GM23338 (cell line): Measurements from ENCODE around the gene PIGS. TPM values are rescaled to one million over a fixed set of nuclear protein-coding genes. Genes with fewer than 3 reads are reported as not detected.

Source experiments
- ATAC-seq: fragments of 200-7000 bp; cut with Tn5 transposase; 3 replicates; pipeline ENCODE4 v1.9.1; 2020
- DNase-seq: peaks from one replicate; pipeline ENCODE4 v3.0.0-alpha.2; 2015; ENCODE audit warnings: low spot score
- H2AFZ ChIP-seq: fragments of 200-600 bp; sonication (generic); 2 replicates; pipeline ENCODE4 v1.8.0; 2016; ENCODE audit warnings: antibody characterized with exemption, mild to moderate bottlenecking, moderate library complexity
- H3F3A ChIP-seq: fragments of 200-600 bp; sonication (generic); replicated peaks from 2 replicates; pipeline ENCODE4 v1.8.0; 2017; ENCODE audit warnings: antibody characterized with exemption, mixed run types, low read depth
- H3K27ac ChIP-seq: fragments of 200-600 bp; sonication (generic); 2 replicates; pipeline ENCODE4 v1.6.1; 2016; ENCODE audit warnings: low read depth
- H3K27me3 ChIP-seq: fragments of 200-600 bp; sonication (generic); 2 replicates; pipeline ENCODE4 v1.8.0; 2016; ENCODE audit warnings: mild to moderate bottlenecking, mixed run types, moderate library complexity; ENCODE audit not compliant: insufficient read depth
- H3K36me3 ChIP-seq: fragments of 200-600 bp; sonication (generic); 2 replicates; pipeline ENCODE4 v1.8.0; 2016; ENCODE audit warnings: mild to moderate bottlenecking; ENCODE audit not compliant: insufficient read depth
- H3K4me1 ChIP-seq: fragments of 200-600 bp; sonication (generic); 2 replicates; pipeline ENCODE4 v1.8.0; 2016; ENCODE audit warnings: mild to moderate bottlenecking, moderate library complexity; ENCODE audit not compliant: insufficient read depth
- H3K4me2 ChIP-seq: fragments of 200-600 bp; sonication (generic); 2 replicates; pipeline ENCODE4 v1.7.1; 2017; ENCODE audit warnings: mixed run types
- H3K4me3 ChIP-seq: fragments of 200-600 bp; sonication (generic); 2 replicates; pipeline ENCODE4 v1.6.1; 2016; ENCODE audit warnings: mixed run types
- H3K79me2 ChIP-seq: fragments of 200-600 bp; sonication (generic); replicated peaks from 2 replicates; pipeline ENCODE4 v1.8.0; 2017; ENCODE audit warnings: mild to moderate bottlenecking; ENCODE audit not compliant: insufficient read depth
- H3K9me2 ChIP-seq: fragments of 200-600 bp; sonication (generic); 2 replicates; pipeline ENCODE4 v1.8.0; 2017; ENCODE audit not compliant: insufficient read depth
- H4K20me1 ChIP-seq: fragments of 200-600 bp; sonication (generic); replicated peaks from 2 replicates; pipeline ENCODE4 v1.8.0; 2017; ENCODE audit warnings: mild to moderate bottlenecking; ENCODE audit not compliant: insufficient read depth
- H3K27ac Mint-ChIP-seq: 2 replicates; pipeline ENCODE4 v1.8.0; 2020; ENCODE audit warnings: inconsistent platforms, mild to moderate bottlenecking, moderate library complexity, mixed read lengths
- H3K27me3 Mint-ChIP-seq: 3 replicates; pipeline ENCODE4 v1.8.0; 2022; ENCODE audit warnings: low read depth, mild to moderate bottlenecking, moderate library complexity, mixed read lengths, inconsistent platforms; ENCODE audit not compliant: insufficient read depth, poor library complexity
- H3K36me3 Mint-ChIP-seq: 3 replicates; pipeline ENCODE4 v1.8.0; 2021; ENCODE audit warnings: low read depth, mild to moderate bottlenecking, inconsistent platforms, moderate library complexity, mixed read lengths
- H3K4me1 Mint-ChIP-seq: 3 replicates; pipeline ENCODE4 v1.8.0; 2020; ENCODE audit warnings: mild to moderate bottlenecking, inconsistent platforms, mixed read lengths
- H3K4me3 Mint-ChIP-seq: 3 replicates; pipeline ENCODE4 v1.8.0; 2021; ENCODE audit warnings: moderate library complexity, mild to moderate bottlenecking, inconsistent platforms, mixed read lengths
- H3K9me3 Mint-ChIP-seq: 3 replicates; pipeline ENCODE4 v1.8.0; 2020; ENCODE audit warnings: moderate library complexity, mild to moderate bottlenecking, inconsistent platforms, mixed read lengths
- CREB1 ChIP-seq: fragments of 250-450 bp; sonication (Bioruptor Pico); IDR thresholded peaks from 2 replicates; pipeline ENCODE4 v1.5.0; 2020; ENCODE audit warnings: low read depth, mild to moderate bottlenecking, moderate library complexity
- ETS1 ChIP-seq: IDR thresholded peaks from 2 replicates; pipeline ENCODE4 v1.6.1; 2016; ENCODE audit warnings: antibody characterized with exemption
- EZH2 ChIP-seq: fragments of 200-600 bp; sonication (generic); IDR thresholded peaks from one replicate; pipeline ENCODE4 v1.8.0; 2017; ENCODE audit warnings: antibody characterized with exemption, mild to moderate bottlenecking, low read depth; ENCODE audit not compliant: unreplicated experiment
- EZH2phosphoT487 ChIP-seq: fragments of 200-600 bp; sonication (generic); IDR thresholded peaks from one replicate; pipeline ENCODE4 v1.8.1; 2018; ENCODE audit warnings: antibody characterized with exemption; ENCODE audit not compliant: unreplicated experiment
- JUNB ChIP-seq: IDR thresholded peaks from one replicate; pipeline ENCODE4 v1.6.1; 2016; ENCODE audit warnings: antibody characterized with exemption; ENCODE audit not compliant: unreplicated experiment
- NANOG ChIP-seq: IDR thresholded peaks from 2 replicates; pipeline ENCODE4 v1.6.1; 2016; ENCODE audit warnings: antibody characterized with exemption, borderline replicate concordance
- POLR2AphosphoS5 ChIP-seq: IDR thresholded peaks from 2 replicates; pipeline ENCODE4 v1.6.1; 2016; ENCODE audit warnings: antibody characterized with exemption, low read depth
- REST ChIP-seq: IDR thresholded peaks from one replicate; pipeline ENCODE4 v1.6.1; 2018; ENCODE audit warnings: antibody characterized with exemption; ENCODE audit not compliant: unreplicated experiment
- STAT1 ChIP-seq: IDR thresholded peaks from one replicate; pipeline ENCODE4 v1.6.1; 2016; ENCODE audit warnings: antibody characterized with exemption; ENCODE audit not compliant: unreplicated experiment
- ZNF114 ChIP-seq: fragments of 250-450 bp; sonication (Bioruptor Pico); IDR thresholded peaks from 2 replicates; pipeline ENCODE4 v1.5.0; 2020; ENCODE audit warnings: mild to moderate bottlenecking, moderate library complexity
- ZNF331 ChIP-seq: fragments of 250-450 bp; sonication (Bioruptor Pico); IDR thresholded peaks from 2 replicates; pipeline ENCODE4 v1.5.0; 2020; ENCODE audit warnings: low read depth, mild to moderate bottlenecking, moderate library complexity
- polyA plus RNA-seq: library from polyadenylated mRNA; unstranded; fragments of >200 nt; fragmentation: Nextera tagmentation; extraction: Ambion mirVana; gene quantifications from 2 replicates; pipeline ENCODE4 v1.2.1, GENCODE V29; 2016
- total RNA-seq: library from RNA; depleted of rRNA; stranded (reverse); fragments of >200 nt; shearing (Covaris generic); gene quantifications from 2 replicates; pipeline ENCODE4 v1.2.3, GENCODE V29; 2014
- TF ChIP-seq, protein P1 (sequence below): fragments of 250-450 bp; sonication (Bioruptor Pico); IDR thresholded peaks from 2 replicates; pipeline ENCODE4 v1.5.0; 2020; ENCODE audit warnings: mild to moderate bottlenecking, moderate library complexity
- TF ChIP-seq, protein P2 (sequence below), 2 experiments: fragments of 200-600 bp in 1 of 2; sonication (generic) in 1 of 2; conservative IDR thresholded peaks; 2 replicates each; pipeline versions ENCODE4 v1.5.1 to v1.6.1; 2016 to 2017; ENCODE audit warnings: antibody characterized with exemption in 2 of 2, low read depth in 2 of 2, mild to moderate bottlenecking in 2 of 2, moderate library complexity in 1 of 2

The PIGS gene
- total and polyA plus RNA-seq, 2 experiments from 2014 or later, result 16.4 to 53.2 TPM

DNA sequence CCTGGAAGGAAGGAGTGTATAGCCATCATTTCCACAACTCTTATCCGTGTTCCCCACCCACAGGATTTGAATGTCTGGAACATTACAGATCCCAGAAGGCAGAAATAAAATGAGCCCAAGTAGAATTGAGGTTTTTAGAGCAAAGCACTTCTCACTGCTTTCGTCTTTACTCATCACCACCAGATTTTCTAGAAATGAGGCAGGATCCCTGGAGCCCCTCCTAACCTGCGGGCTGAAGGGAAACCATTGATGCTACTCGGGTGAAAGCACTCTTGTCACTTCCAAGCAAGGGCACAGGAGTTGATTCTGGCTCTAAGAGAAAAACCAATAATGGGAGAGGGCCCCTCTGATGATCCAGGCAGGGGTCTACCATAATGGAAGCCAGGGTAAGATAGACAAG is 8.2 kb upstream of the PIGS start:
- Histone ChIP-seq H3K4me1 (peaks cover 13% of the 10 kb centered on the region; the same call in 1 of the 2 replicates), H3K4me3 (no peak overlapping the region), H3K36me3 (peaks cover 59% of the 10 kb centered on the region), H3F3A (peaks cover 15% of the 10 kb centered on the region), H3K27ac (no peak overlapping the region), H3K27me3 (no peaks in the 10 kb centered on the region), H3K79me2 (no peaks in the 10 kb centered on the region), H3K4me2 (no peak overlapping the region), H3K9me2 (no peaks in the 10 kb centered on the region), H2AFZ (no peak overlapping the region), H4K20me1 (peaks cover 14% of the 10 kb centered on the region; the same call in 1 of the 2 replicates)
- ATAC-seq (no peak), DNase-seq (no peak)
- no peak for TF ChIP-seq REST
- no peak for TF ChIP-seq ZNF114
- TF ChIP-seq POLR2AphosphoS5, result no peak
- TF ChIP-seq ZNF331 (CRISPR knock-in tag), result no peak
- no peak for TF ChIP-seq ETS1
- no peak for TF ChIP-seq JUNB
- no peak for TF ChIP-seq EZH2phosphoT487
- TF ChIP-seq NANOG, result no peak
- TF ChIP-seq, protein P1, sequence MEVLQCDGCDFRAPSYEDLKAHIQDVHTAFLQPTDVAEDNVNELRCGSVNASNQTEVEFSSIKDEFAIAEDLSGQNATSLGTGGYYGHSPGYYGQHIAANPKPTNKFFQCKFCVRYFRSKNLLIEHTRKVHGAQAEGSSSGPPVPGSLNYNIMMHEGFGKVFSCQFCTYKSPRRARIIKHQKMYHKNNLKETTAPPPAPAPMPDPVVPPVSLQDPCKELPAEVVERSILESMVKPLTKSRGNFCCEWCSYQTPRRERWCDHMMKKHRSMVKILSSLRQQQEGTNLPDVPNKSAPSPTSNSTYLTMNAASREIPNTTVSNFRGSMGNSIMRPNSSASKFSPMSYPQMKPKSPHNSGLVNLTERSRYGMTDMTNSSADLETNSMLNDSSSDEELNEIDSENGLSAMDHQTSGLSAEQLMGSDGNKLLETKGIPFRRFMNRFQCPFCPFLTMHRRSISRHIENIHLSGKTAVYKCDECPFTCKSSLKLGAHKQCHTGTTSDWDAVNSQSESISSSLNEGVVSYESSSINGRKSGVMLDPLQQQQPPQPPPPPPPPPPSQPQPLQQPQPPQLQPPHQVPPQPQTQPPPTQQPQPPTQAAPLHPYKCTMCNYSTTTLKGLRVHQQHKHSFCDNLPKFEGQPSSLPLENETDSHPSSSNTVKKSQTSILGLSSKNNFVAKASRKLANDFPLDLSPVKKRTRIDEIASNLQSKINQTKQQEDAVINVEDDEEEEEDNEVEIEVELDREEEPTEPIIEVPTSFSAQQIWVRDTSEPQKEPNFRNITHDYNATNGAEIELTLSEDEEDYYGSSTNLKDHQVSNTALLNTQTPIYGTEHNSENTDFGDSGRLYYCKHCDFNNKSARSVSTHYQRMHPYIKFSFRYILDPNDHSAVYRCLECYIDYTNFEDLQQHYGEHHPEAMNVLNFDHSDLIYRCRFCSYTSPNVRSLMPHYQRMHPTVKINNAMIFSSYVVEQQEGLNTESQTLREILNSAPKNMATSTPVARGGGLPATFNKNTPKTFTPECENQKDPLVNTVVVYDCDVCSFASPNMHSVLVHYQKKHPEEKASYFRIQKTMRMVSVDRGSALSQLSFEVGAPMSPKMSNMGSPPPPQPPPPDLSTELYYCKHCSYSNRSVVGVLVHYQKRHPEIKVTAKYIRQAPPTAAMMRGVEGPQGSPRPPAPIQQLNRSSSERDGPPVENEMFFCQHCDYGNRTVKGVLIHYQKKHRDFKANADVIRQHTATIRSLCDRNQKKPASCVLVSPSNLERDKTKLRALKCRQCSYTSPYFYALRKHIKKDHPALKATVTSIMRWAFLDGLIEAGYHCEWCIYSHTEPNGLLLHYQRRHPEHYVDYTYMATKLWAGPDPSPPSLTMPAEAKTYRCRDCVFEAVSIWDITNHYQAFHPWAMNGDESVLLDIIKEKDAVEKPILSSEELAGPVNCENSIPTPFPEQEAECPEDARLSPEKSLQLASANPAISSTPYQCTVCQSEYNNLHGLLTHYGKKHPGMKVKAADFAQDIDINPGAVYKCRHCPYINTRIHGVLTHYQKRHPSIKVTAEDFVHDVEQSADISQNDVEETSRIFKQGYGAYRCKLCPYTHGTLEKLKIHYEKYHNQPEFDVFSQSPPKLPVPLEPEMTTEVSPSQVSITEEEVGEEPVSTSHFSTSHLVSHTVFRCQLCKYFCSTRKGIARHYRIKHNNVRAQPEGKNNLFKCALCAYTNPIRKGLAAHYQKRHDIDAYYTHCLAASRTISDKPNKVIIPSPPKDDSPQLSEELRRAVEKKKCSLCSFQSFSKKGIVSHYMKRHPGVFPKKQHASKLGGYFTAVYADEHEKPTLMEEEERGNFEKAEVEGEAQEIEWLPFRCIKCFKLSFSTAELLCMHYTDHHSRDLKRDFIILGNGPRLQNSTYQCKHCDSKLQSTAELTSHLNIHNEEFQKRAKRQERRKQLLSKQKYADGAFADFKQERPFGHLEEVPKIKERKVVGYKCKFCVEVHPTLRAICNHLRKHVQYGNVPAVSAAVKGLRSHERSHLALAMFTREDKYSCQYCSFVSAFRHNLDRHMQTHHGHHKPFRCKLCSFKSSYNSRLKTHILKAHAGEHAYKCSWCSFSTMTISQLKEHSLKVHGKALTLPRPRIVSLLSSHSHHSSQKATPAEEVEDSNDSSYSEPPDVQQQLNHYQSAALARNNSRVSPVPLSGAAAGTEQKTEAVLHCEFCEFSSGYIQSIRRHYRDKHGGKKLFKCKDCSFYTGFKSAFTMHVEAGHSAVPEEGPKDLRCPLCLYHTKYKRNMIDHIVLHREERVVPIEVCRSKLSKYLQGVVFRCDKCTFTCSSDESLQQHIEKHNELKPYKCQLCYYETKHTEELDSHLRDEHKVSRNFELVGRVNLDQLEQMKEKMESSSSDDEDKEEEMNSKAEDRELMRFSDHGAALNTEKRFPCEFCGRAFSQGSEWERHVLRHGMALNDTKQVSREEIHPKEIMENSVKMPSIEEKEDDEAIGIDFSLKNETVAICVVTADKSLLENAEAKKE (CRISPR knock-in tag), result no peak
- TF ChIP-seq, protein P2, sequence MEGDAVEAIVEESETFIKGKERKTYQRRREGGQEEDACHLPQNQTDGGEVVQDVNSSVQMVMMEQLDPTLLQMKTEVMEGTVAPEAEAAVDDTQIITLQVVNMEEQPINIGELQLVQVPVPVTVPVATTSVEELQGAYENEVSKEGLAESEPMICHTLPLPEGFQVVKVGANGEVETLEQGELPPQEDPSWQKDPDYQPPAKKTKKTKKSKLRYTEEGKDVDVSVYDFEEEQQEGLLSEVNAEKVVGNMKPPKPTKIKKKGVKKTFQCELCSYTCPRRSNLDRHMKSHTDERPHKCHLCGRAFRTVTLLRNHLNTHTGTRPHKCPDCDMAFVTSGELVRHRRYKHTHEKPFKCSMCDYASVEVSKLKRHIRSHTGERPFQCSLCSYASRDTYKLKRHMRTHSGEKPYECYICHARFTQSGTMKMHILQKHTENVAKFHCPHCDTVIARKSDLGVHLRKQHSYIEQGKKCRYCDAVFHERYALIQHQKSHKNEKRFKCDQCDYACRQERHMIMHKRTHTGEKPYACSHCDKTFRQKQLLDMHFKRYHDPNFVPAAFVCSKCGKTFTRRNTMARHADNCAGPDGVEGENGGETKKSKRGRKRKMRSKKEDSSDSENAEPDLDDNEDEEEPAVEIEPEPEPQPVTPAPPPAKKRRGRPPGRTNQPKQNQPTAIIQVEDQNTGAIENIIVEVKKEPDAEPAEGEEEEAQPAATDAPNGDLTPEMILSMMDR (conservative IDR thresholded peaks at IDR 0.05; ENCODE audit: low read depth in 2 of 2), result no peak
- TF ChIP-seq CREB1 (CRISPR knock-in tag), result no peak
- TF ChIP-seq EZH2, result no peak
- no peak for TF ChIP-seq STAT1
- Mint-ChIP-seq H3K27me3 (peaks cover 8% of the 10 kb centered on the region), H3K9me3 (no peaks in the 10 kb centered on the region), H3K4me1 (peaks cover 15% of the 10 kb centered on the region), H3K36me3 (peaks cover 43% of the 10 kb centered on the region), H3K27ac (no peak overlapping the region), H3K4me3 (no peak overlapping the region)
